ENCODE results near the gene PITPNM3.
"Not testable (repeated sequence)": the region's sequence is repeated elsewhere in the genome, so short reads cannot be mapped to it uniquely, and the experiment has no call there.

The PITPNM3 gene

GRCh38 chr17:6487251-6488007 is 68.9 kb downstream of the PITPNM3 start:
- no peak for TF ChIP-seq CTCF (IDR thresholded peaks at IDR 0.05; ENCODE audit: borderline replicate concordance, control extremely low read depth, extremely low read depth, insufficient read depth, missing control alignments)
- in situ Hi-C loops (cut with MboI; ENCODE audit: low sequenced_read_pairs, unreplicated experiment): no loop called here
- DNase-seq (ENCODE audit: low spot score): no peak

- in situ Hi-C loops (cut with MboI; ENCODE audit: low sequenced_read_pairs, unreplicated experiment): no loop called here
- no peak for DNase-seq (ENCODE audit: low spot score)
- TF ChIP-seq CTCF (IDR thresholded peaks at IDR 0.05; ENCODE audit: borderline replicate concordance, control extremely low read depth, extremely low read depth, insufficient read depth, missing control alignments): no peak
These were observed 70.5 kb downstream of the PITPNM3 start for GRCh38 chr17:6485646-6486412.

- TF ChIP-seq CTCF (IDR thresholded peaks at IDR 0.05; ENCODE audit: borderline replicate concordance, control extremely low read depth, extremely low read depth, insufficient read depth, missing control alignments): no peak
- in situ Hi-C loops (cut with MboI; ENCODE audit: low sequenced_read_pairs, unreplicated experiment): no loop called here
- DNase-seq (ENCODE audit: low spot score): no peak
These were observed 72.8 kb downstream of the PITPNM3 start for GRCh38 chr17:6483507-6483906.

- DNase-seq (ENCODE audit: low spot score); in situ Hi-C loops (cut with MboI; ENCODE audit: low sequenced_read_pairs, unreplicated experiment): not testable (repeated sequence)
These were observed 73.6 kb downstream of the PITPNM3 start for GRCh38 chr17:6482796-6483195.

- in situ Hi-C loops (cut with MboI; ENCODE audit: low sequenced_read_pairs, unreplicated experiment): no loop called here
- no peak for TF ChIP-seq CTCF (IDR thresholded peaks at IDR 0.05; ENCODE audit: borderline replicate concordance, control extremely low read depth, extremely low read depth, insufficient read depth, missing control alignments)
- no peak for DNase-seq (ENCODE audit: low spot score)
These were observed 74.3 kb downstream of the PITPNM3 start for GRCh38 chr17:6482105-6482455.

GRCh38 chr17:6480303-6480675 is 76.1 kb downstream of the PITPNM3 start:
- peak; percentile 30 for DNase-seq (ENCODE audit: low spot score)
- in situ Hi-C loops (cut with MboI; ENCODE audit: low sequenced_read_pairs, unreplicated experiment): no loop called here
- no peak for TF ChIP-seq CTCF (IDR thresholded peaks at IDR 0.05; ENCODE audit: borderline replicate concordance, control extremely low read depth, extremely low read depth, insufficient read depth, missing control alignments)

GRCh38 chr17:6479622-6480302 is 76.6 kb downstream of the PITPNM3 start:
- peak; percentile 26 for DNase-seq (ENCODE audit: low spot score)
- TF ChIP-seq CTCF (IDR thresholded peaks at IDR 0.05; ENCODE audit: borderline replicate concordance, control extremely low read depth, extremely low read depth, insufficient read depth, missing control alignments): no peak
- in situ Hi-C loops (cut with MboI; ENCODE audit: low sequenced_read_pairs, unreplicated experiment): no loop called here
